Panc1 (cell line): ENCODE results near the gene SLC44A4. TPM values are rescaled to one million over a fixed set of nuclear protein-coding genes. Genes with fewer than 3 reads are reported as not detected.
A peak's percentile ranks its signal among the peaks of the same experiment; 100 is the strongest.
"Not testable (repeated sequence)": the region's sequence is repeated elsewhere in the genome, so short reads cannot be mapped to it uniquely, and the experiment has no call there.

Experiments
- ATAC-seq: fragments of 200-7000 bp; cut with Tn5 transposase; 2 replicates; pipeline ENCODE4 v1.9.1; 2020; ENCODE audit warnings: mild to moderate bottlenecking, moderate library complexity
- BruUV-seq: library from RNA; stranded (reverse); fragments of 400-500 nt; replicated peaks from 2 replicates; lab custom pipeline; 2021; lab: Mats Ljungman, UMichigan
- CTCF ChIA-PET: fragments of 300-600 bp; sonication (Branson Sonifier 250); formaldehyde crosslinking; loops from one replicate; lab custom pipeline; 2022; ENCODE audit warnings: antibody characterized with exemption; lab: Charles Lee
- POLR2A ChIA-PET: fragments of 300-600 bp; sonication (Branson Sonifier 250); formaldehyde crosslinking; loops from one replicate; lab custom pipeline; 2022; ENCODE audit warnings: antibody characterized with exemption; lab: Charles Lee
- DNase-seq: peaks from one replicate; pipeline ENCODE4 v3.0.0-alpha.2; 2010; ENCODE audit warnings: low read depth, low spot score
- H3K27ac ChIP-seq: 2 replicates; pipeline ENCODE4 v1.5.1; 2011; ENCODE audit warnings: mild to moderate bottlenecking, low read length, inconsistent platforms
- H3K27me3 ChIP-seq: fragments of 200-500 bp; sonication (Bioruptor generic); 2 replicates; pipeline ENCODE4 v1.6.0; 2014; ENCODE audit warnings: low read length, inconsistent platforms; ENCODE audit not compliant: control insufficient read depth, insufficient read depth
- H3K36me3 ChIP-seq: fragments of 200-500 bp; sonication (Bioruptor generic); 2 replicates; pipeline ENCODE4 v1.5.1; 2014; ENCODE audit warnings: inconsistent platforms, mild to moderate bottlenecking, low read length, moderate library complexity; ENCODE audit not compliant: control insufficient read depth, insufficient read depth
- H3K4me1 ChIP-seq: 2 replicates; pipeline ENCODE4 v1.5.1; 2011; ENCODE audit warnings: inconsistent platforms, mild to moderate bottlenecking, low read length, moderate library complexity; ENCODE audit not compliant: control insufficient read depth, insufficient read depth
- H3K4me3 ChIP-seq, 2 experiments: 2 replicates each; pipeline ENCODE4 v1.5.1; 2011 to 2012; ENCODE audit warnings: low read depth in 2 of 2, low read length in 2 of 2, mild to moderate bottlenecking in 2 of 2, inconsistent platforms in 1 of 2, moderate library complexity in 1 of 2
- H3K9me3 ChIP-seq: fragments of 200-500 bp; sonication (Bioruptor generic); 2 replicates; pipeline ENCODE4 v1.5.1; 2014; ENCODE audit warnings: low read depth, mild to moderate bottlenecking, inconsistent platforms, low read length, moderate library complexity; ENCODE audit not compliant: control insufficient read depth, insufficient read depth
- POLR2AphosphoS5 ChIP-seq: IDR thresholded peaks from 2 replicates; pipeline ENCODE4 v1.6.1; 2012; ENCODE audit warnings: mild to moderate bottlenecking, low read depth, low read length, moderate library complexity
- SIN3A ChIP-seq: IDR thresholded peaks from 2 replicates; pipeline ENCODE4 v1.6.1; 2012; ENCODE audit warnings: low read depth, mild to moderate bottlenecking, low read length, moderate library complexity, borderline replicate concordance; ENCODE audit not compliant: insufficient read depth
- TCF7L2 ChIP-seq: IDR thresholded peaks from 2 replicates; pipeline ENCODE4 v1.6.1; 2011; ENCODE audit warnings: mild to moderate bottlenecking, low read depth, low read length, inconsistent platforms
- in situ Hi-C: cut with HindIII; loops from 2 replicates; pipeline ENCODE4 v1.10.0; 2016; ENCODE audit warnings: low sequenced_read_pairs, low pct_unique_long_range_greater_than_20kb
- intact Hi-C: fragments of 100-400 bp; cut with micrococcal nuclease; formaldehyde crosslinking; loops from one replicate; pipeline ENCODE4 v1.10.0; 2022; ENCODE audit not compliant: unreplicated experiment
- total RNA-seq: library from RNA; stranded (reverse); gene quantifications from one replicate; pipeline ENCODE4 v1.2.1, GENCODE V29; 2021; ENCODE audit not compliant: unreplicated experiment
- TF ChIP-seq, protein P1 (sequence below): fragments of 450-650 bp; IDR thresholded peaks from 2 replicates; pipeline ENCODE4 v1.5.1; 2017; ENCODE audit warnings: mild to moderate bottlenecking
- TF ChIP-seq, protein P2 (sequence below), 2 experiments: IDR thresholded peaks; 2 replicates each; pipeline ENCODE4 v1.6.1; 2011 to 2012; ENCODE audit warnings: low read depth in 2 of 2, control low read depth in 1 of 2, low read length in 1 of 2, mild to moderate bottlenecking in 1 of 2, moderate library complexity in 1 of 2; ENCODE audit not compliant: insufficient read depth in 1 of 2

Gene SLC44A4
- total RNA-seq, 1 experiment from 2014 or later: 2.7 TPM

DNA sequence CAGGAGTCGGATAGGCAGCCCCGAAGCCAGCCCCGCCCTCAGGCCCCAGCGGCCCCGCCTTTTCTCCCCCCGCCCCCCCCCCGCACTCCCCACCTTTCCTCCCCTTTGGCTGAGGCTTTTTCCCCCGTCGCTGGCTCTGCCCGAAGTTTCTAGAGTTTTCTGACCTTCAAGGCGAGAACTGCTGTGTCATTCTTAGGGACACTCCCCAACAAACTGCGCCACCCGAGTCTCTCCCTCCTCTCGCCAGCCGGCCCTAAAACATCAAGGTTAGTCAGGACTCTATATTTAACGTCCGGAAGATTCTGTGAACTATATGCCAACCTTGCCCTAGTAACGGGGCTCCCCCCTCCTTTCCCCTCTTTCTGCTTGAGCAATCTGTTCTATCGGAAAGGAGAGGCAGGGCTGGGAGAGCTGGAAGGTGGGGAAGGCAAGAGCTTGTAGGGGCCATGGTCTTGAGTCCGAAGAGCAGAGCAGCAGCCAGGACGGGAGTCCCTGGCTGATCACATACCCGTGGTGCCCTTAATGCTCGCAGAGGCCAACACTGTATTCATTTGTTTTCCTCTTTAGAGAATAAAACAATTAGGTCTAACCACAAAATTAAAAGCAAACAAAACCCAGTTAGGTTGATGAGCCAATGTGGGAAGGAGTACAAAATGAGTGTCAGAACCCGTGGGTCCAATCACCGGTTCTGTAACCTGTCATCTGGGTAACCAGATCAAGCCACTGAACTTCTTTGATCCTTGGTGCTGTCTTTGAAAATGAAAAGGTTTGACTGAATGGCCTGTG lies 56.6 kb downstream of the SLC44A4 start:
- intact Hi-C loops: loop anchor here (10.0 kb wide), 1 partner anchor 47 kb away; the partner anchor contains the start of gene VWA7
- no peaks in the 10 kb centered on the region for H3K27me3 ChIP-seq
- TF ChIP-seq SIN3A: no peak
- no peak for TF ChIP-seq POLR2AphosphoS5
- peak; percentile 47; the same call in 1 of the 2 replicates for TF ChIP-seq TCF7L2
- TF ChIP-seq, protein P1, sequence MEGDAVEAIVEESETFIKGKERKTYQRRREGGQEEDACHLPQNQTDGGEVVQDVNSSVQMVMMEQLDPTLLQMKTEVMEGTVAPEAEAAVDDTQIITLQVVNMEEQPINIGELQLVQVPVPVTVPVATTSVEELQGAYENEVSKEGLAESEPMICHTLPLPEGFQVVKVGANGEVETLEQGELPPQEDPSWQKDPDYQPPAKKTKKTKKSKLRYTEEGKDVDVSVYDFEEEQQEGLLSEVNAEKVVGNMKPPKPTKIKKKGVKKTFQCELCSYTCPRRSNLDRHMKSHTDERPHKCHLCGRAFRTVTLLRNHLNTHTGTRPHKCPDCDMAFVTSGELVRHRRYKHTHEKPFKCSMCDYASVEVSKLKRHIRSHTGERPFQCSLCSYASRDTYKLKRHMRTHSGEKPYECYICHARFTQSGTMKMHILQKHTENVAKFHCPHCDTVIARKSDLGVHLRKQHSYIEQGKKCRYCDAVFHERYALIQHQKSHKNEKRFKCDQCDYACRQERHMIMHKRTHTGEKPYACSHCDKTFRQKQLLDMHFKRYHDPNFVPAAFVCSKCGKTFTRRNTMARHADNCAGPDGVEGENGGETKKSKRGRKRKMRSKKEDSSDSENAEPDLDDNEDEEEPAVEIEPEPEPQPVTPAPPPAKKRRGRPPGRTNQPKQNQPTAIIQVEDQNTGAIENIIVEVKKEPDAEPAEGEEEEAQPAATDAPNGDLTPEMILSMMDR: no peak
- BruUV-seq: no TSS peak
- DNase-seq (no peak), ATAC-seq (peak; percentile 30)
- no peaks in the 10 kb centered on the region; the same call in 1 of the 2 replicates for H3K36me3 ChIP-seq
- H3K4me1 ChIP-seq: peaks cover 40% of the 10 kb centered on the region
- ChIA-PET POLR2A (interaction anchor here (0.5 to 1.1 kb wide), 3 partner anchors 23 to 95 kb away, joined by 4 to 8 read pairs (median 4); no protein-coding TSS in a partner anchor), CTCF (interaction anchor here (1.2 kb wide), 1 partner anchor 49 kb away, joined by 3 read pairs; no protein-coding TSS in a partner anchor)
- peak overlapping the region; percentile 62 to 82 for H3K4me3 ChIP-seq
- no peaks in the 10 kb centered on the region for H3K9me3 ChIP-seq
- H3K27ac ChIP-seq: peak overlapping the region; percentile 98
- in situ Hi-C loops: no loop called here

DNA sequence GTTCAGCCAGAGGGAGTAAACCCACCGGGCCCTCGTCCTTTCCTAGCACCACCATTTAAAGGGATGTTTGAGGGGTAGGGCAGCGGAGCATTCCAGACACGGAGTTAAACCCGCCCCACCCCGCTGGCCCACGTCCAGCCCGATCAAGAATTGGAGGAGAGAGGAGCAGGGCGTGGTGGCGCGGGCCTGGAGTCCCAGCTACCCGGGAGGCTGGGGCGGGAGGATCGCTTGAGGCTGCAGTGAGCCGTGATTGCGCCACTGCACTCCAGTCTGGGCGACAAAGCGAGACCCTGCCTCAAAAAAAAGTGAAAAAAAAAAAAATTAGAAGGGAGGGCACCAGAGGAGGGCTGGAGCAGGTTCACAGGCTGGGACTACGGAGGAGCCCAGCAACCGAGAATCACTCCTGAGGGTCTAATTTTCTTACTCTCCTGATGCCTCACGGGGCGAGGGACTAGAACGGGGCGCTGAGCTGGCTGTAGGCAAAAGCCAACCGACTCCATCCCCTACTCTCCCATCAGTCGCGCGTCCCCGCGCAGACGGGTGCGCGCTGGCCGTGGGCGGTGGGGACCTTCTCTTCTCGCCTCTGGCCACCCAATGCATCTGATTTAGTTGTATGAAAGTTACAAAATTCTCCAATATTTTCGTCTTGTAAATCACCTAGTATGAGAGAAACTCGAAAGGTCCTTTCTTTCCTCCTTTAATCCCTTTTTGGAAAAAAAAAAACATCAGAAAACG lies 57.3 kb downstream of the SLC44A4 start:
- ChIA-PET CTCF (interaction anchor here (1.2 kb wide), 1 partner anchor 48 kb away, joined by 3 read pairs; no protein-coding TSS in a partner anchor), POLR2A (interaction anchor here (0.5 to 0.9 kb wide), 4 partner anchors 20 to 170 kb away, joined by 3 to 8 read pairs (median 4); no protein-coding TSS in a partner anchor)
- intact Hi-C loops: loop anchor here (10.0 kb wide), 1 partner anchor 47 kb away; the partner anchor contains the start of gene VWA7
- H3K27me3 ChIP-seq: no peaks in the 10 kb centered on the region
- H3K9me3 ChIP-seq: no peaks in the 10 kb centered on the region
- no peaks in the 10 kb centered on the region; the same call in 1 of the 2 replicates for H3K36me3 ChIP-seq
- TF ChIP-seq, protein P1: no peak
- TF ChIP-seq SIN3A (0 out of 2 replicates have a peak, but pooled peaks have one; percentile 3), POLR2AphosphoS5 (peak; percentile 62)
- TF ChIP-seq, protein P2, sequence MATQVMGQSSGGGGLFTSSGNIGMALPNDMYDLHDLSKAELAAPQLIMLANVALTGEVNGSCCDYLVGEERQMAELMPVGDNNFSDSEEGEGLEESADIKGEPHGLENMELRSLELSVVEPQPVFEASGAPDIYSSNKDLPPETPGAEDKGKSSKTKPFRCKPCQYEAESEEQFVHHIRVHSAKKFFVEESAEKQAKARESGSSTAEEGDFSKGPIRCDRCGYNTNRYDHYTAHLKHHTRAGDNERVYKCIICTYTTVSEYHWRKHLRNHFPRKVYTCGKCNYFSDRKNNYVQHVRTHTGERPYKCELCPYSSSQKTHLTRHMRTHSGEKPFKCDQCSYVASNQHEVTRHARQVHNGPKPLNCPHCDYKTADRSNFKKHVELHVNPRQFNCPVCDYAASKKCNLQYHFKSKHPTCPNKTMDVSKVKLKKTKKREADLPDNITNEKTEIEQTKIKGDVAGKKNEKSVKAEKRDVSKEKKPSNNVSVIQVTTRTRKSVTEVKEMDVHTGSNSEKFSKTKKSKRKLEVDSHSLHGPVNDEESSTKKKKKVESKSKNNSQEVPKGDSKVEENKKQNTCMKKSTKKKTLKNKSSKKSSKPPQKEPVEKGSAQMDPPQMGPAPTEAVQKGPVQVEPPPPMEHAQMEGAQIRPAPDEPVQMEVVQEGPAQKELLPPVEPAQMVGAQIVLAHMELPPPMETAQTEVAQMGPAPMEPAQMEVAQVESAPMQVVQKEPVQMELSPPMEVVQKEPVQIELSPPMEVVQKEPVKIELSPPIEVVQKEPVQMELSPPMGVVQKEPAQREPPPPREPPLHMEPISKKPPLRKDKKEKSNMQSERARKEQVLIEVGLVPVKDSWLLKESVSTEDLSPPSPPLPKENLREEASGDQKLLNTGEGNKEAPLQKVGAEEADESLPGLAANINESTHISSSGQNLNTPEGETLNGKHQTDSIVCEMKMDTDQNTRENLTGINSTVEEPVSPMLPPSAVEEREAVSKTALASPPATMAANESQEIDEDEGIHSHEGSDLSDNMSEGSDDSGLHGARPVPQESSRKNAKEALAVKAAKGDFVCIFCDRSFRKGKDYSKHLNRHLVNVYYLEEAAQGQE (IDR thresholded peaks at IDR 0.05; ENCODE audit: insufficient read depth in 1 of 2, low read depth in 2 of 2, low read length in 1 of 2): no peak
- peaks cover 37% of the 10 kb centered on the region for H3K4me1 ChIP-seq
- ATAC-seq (peak; percentile 68), DNase-seq (no peak)
- in situ Hi-C loops: no loop called here
- peak overlapping the region; percentile 62 to 82 for H3K4me3 ChIP-seq
- no TSS peak for BruUV-seq
- H3K27ac ChIP-seq: peak overlapping the region; percentile 94

DNA sequence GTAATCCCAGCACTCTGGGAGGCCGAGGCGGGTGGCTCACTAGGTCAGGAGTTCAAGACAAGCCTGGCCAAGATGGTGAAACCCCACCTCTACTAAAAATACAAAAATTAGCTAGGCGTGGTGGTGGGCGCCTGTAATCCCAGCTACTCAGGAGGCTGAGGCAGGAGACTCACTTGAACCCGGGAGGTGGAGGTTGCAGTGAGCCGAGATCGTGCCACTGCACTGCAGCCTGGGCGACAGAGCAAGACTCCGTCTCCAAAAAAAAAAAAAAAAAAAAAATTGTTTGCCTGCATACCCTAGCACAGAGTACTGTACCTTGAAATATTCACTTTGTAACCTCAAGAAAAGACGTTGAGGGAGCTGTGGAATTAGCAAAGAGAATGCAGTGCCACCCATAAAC lies 58.4 kb downstream of the SLC44A4 start:
- H3K4me3 ChIP-seq: peak overlapping the region in 1 of 2 experiments; percentile 82; a peak in 3 of 4 replicates
- in situ Hi-C loops, H3K27me3 ChIP-seq, H3K9me3 ChIP-seq, DNase-seq, H3K36me3 ChIP-seq, BruUV-seq, ATAC-seq: not testable (repeated sequence)
- POLR2A ChIA-PET: interaction anchor here (0.6 to 0.9 kb wide), 3 partner anchors 81 to 168 kb away, joined by 3 to 6 read pairs (median 3); no protein-coding TSS in a partner anchor
- intact Hi-C loops: loop anchor here (10.0 kb wide), 1 partner anchor 46 kb away; the partner anchor contains the start of gene VWA7
- peak overlapping the region; percentile 94 for H3K27ac ChIP-seq
- CTCF ChIA-PET: interaction anchor here (0.7 kb wide), 1 partner anchor 138 kb away, joined by 6 read pairs; no protein-coding TSS in a partner anchor
- peaks cover 31% of the 10 kb centered on the region for H3K4me1 ChIP-seq
